OCI-M2 (cell line): ENCODE measurements around the gene NR2F2.

Source experiments
- DNase-seq: peaks from one replicate; lab custom pipeline; 2025; ENCODE audit not compliant: unreplicated experiment; lab: John Stamatoyannopoulos, UW

Gene NR2F2

DNA sequence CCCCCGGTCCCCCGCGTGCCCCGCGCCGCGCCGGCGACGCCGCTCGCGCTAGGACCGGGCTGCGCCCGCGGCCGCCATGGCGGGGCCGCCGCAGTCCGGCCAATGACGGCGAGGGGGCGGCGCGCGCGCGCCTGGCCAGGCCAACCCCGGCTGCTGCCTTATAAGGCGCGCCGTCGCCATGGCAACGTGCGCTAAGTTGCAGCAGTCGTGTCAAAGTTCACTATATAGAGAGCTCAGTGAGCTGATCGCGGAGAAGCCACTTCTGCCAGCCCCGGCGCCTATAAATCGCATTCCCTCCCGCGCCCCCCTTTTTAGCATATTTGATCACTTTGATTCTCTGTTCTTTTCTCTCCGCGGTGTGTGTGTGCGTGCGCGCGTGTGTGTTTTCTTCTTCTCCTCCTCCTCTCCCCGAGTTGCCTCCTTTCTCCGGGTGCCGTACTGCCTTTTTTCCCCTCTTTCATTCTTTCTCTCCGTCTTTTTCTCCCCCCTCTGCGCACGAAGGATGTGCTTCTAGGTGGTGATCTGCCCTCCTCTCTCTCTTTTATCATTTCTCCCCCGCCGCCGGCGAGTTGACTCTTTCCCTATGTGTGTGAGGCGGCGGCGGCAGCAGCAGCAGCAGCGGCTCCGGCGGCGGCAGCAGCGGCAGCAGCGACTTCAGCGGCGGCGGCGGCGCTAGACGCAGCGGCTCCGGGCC, at the start of gene NR2F2:
NR2F2 (plus strand) TSS at position 251 of the 694 bp plus-strand sequence. CDS start 1,406 bp downstream, outside the sequence.
- DNase-seq = peak; percentile 35

GRCh38 chr15:96285305-96285704, 45.2 kb upstream of the NR2F2 start:
- no peak for DNase-seq

DNA sequence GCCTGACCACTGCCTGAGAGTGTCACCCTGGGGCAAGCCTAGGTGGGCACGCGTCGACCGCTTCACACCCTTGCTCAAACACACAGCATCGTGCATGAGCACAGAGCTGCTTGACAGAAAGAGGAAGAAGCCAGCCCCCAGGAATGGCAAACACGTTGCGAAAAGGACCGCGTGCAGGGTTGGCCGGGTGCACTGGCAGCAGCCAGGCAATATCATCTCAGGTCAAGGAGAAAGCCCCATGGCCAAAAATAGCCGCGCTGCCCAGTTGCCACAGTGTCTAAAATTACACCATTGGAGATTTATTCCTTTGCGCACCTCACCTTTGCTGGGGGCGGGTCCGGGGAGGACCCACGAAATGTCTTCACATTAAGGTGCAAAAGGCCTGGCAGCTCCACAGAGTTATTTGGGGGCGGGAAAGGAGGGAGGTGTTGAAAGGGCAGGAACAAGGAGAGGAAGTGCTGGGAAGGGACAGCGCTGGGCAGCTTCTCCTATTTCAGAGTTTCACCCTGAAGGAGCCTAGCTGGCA, 44.7 kb upstream of the NR2F2 start:
- DNase-seq = no peak

GRCh38 chr15:96290679-96291078, 39.8 kb upstream of the NR2F2 start:
- no peak for DNase-seq

DNA sequence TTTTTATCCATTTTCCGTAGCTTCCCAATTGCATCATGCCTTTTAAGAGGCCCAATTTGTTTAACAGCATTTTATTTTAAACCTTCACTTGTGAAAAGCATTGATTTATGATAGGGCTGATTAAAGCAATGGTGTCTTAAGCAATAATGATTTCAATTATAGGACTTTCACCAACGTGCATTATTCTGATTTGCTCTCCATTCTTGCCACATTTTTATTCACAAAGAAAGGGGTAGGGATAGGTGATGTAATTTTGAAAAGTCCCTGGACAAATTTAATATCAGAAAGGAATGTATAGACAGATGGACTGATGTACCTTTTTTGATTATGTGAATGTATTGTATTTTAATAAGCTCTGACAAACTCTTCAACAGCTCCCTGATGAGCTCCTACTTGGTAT, 37.9 kb upstream of the NR2F2 start:
- DNase-seq = no peak

GRCh38 chr15:96293441-96293840, 37.1 kb upstream of the NR2F2 start:
- no peak for DNase-seq

DNA sequence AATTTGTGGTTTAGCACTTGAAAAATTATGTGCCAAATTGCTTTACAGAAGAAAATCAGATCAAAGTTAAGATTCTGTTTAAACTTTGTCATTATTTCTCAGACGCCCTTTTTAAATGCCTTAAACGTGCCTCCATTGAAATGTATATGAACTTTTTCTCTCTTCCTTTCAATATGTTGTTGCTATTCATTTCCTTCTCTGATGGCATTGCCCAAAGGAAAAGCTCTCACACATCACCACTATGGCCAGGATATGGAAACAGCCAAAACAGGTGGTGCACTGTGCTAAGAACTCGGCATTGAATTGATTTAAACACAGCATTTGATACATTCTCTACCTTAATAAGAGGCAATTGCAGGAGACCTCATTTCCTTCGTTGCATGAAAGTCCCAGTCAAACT, 35.7 kb upstream of the NR2F2 start:
- DNase-seq = no peak

- DNase-seq = no peak
These were observed 34.2 kb upstream of the NR2F2 start for GRCh38 chr15:96296264-96296663.

DNA sequence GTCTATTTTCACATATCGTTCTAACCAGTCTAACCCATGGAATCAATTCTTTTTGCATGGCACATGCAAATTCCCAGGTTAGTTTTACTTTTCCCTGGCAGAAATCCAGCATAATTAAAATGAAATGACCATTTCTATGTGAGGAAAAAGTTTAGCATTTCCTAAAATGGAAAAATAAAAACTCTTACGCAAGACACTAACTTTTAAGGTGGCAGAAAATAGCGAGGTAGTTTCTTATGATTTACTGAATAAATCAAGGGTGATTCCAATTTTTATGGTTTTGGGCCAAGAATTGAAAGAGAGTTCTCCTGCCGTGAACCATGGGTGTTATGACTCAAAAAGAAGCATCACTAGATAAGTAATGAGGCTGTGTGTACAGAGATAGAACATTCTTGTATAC, 32.7 kb upstream of the NR2F2 start:
- DNase-seq = no peak

DNA sequence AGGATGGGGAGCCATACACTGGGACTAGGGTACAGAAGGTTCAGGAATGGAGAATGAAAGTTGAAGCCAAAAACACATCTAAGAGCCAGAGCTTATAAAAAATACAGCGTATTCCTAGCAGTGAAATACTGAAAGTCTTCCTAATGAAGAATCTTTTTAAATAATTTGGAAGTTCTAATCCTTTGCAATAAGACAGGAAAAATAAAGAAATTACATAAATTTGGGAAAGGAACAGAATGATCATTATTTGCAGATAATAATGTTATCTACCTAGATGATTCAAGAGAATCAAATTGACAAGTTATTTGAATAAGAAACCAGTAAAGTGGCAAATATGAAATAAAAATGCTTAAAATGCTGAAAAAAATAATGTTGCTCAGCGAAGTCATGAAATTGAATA, 32.3 kb upstream of the NR2F2 start:
- DNase-seq = no peak

DNA sequence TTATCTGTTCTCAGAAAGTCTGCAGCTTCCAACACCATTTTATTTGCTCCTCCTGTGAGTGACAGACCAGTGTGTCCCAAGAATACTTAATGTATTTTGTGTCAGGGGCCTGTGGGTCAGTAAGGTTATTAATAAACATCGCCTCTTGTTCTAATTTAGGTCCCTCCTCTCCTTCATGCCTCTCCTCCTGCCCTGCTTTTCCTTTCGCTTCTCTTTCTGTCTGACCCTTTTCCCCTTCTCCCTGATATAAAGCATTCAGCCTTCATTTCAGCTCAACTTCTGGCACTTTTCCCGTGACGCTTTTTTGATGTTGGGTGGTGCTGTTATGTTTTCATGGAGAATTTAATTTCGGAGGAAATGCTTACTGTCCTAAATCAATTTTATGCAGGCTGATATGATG, 29.7 kb upstream of the NR2F2 start:
- DNase-seq = no peak

- DNase-seq = no peak
These were observed 26.9 kb upstream of the NR2F2 start for GRCh38 chr15:96303503-96304056.

- no peak for DNase-seq
These were observed 25.7 kb upstream of the NR2F2 start for GRCh38 chr15:96304839-96305238.

- no peak for DNase-seq
These were observed 24.2 kb upstream of the NR2F2 start for GRCh38 chr15:96306321-96306720.

GRCh38 chr15:96307856-96308394, 22.6 kb upstream of the NR2F2 start:
- DNase-seq = no peak

- DNase-seq = no peak
These were observed 21.3 kb upstream of the NR2F2 start for GRCh38 chr15:96309143-96309660.

DNA sequence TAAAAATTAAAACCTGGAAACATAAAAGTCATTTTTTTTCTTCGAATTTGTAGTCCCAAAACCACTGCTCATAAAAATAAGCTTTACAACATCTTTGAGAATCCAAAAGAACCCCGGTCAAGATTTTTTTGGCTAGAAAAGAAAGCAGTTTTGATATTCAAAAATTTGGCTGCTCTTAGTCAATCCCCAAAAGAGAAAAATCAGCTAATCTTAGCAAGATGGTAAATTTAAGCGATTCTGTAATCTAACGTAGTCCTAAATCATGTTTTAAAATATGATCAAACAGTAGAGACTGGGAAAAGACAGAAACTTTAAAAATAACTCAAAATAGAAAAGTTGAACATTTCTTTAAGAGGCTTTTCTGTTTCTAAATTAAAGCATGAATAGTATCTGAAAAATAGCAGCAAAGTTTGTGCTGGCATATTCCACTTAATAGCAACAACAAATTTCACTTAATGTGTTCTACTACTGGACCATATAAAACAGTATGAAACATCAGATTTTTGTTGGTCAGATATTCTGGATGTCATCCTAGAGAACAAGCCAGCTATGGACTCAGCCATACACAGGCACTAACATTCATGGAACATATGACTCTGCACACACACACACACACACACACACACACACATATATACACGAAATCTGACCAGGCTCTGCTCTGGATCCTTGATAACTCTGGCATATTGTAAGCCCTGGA, 19.1 kb upstream of the NR2F2 start:
- DNase-seq = no peak

- DNase-seq = no peak
These were observed 18.6 kb upstream of the NR2F2 start for GRCh38 chr15:96311956-96312294.

- no peak for DNase-seq
These were observed 17.7 kb upstream of the NR2F2 start for GRCh38 chr15:96312641-96313335.

- DNase-seq = no peak
These were observed 16.0 kb upstream of the NR2F2 start for GRCh38 chr15:96314518-96314917.

GRCh38 chr15:96314963-96315362, 15.5 kb upstream of the NR2F2 start:
- no peak for DNase-seq
